HEK293T (cell line): Measurements from ENCODE around the gene SCUBE2.

Source experiments
- ARNT ChIP-seq: fragments of 450-650 bp; IDR thresholded peaks from 2 replicates; pipeline ENCODE4 v1.6.1; 2017; ENCODE audit warnings: mild to moderate bottlenecking
- BHLHE40 ChIP-seq: fragments of 450-650 bp; IDR thresholded peaks from 2 replicates; pipeline ENCODE4 v1.6.1; 2016; ENCODE audit warnings: mild to moderate bottlenecking, moderate library complexity, borderline replicate concordance
- CTBP1 ChIP-seq: fragments of 450-650 bp; IDR thresholded peaks from 2 replicates; pipeline ENCODE4 v1.6.1; 2016; ENCODE audit warnings: borderline replicate concordance
- ELF4 ChIP-seq: fragments of 450-650 bp; IDR thresholded peaks from 2 replicates; pipeline ENCODE4 v1.6.1; 2017; ENCODE audit warnings: antibody characterized with exemption
- FOXA1 ChIP-seq: fragments of 450-650 bp; IDR thresholded peaks from 2 replicates; pipeline ENCODE4 v1.6.1; 2016; ENCODE audit warnings: mild to moderate bottlenecking
- FOXK2 ChIP-seq: fragments of 450-650 bp; IDR thresholded peaks from 2 replicates; pipeline ENCODE4 v1.6.1; 2016; ENCODE audit warnings: mild to moderate bottlenecking
- FOXM1 ChIP-seq: fragments of 450-650 bp; IDR thresholded peaks from 2 replicates; pipeline ENCODE4 v1.6.1; 2017; ENCODE audit warnings: mild to moderate bottlenecking, borderline replicate concordance
- HDGF ChIP-seq: fragments of 450-650 bp; IDR thresholded peaks from 2 replicates; pipeline ENCODE4 v1.6.1; 2017; ENCODE audit warnings: antibody characterized with exemption, borderline replicate concordance
- NFRKB ChIP-seq: fragments of 450-650 bp; IDR thresholded peaks from 2 replicates; pipeline ENCODE4 v1.6.1; 2016; ENCODE audit warnings: mild to moderate bottlenecking, moderate library complexity
- PKNOX1 ChIP-seq: fragments of 450-650 bp; IDR thresholded peaks from 2 replicates; pipeline ENCODE4 v1.6.1; 2016
- SP1 ChIP-seq: fragments of 450-650 bp; IDR thresholded peaks from 2 replicates; pipeline ENCODE4 v1.6.1; 2017
- SUZ12 ChIP-seq: fragments of 450-650 bp; IDR thresholded peaks from 2 replicates; pipeline ENCODE4 v1.6.1; 2016; ENCODE audit warnings: mild to moderate bottlenecking
- ZNF384 ChIP-seq: fragments of 450-650 bp; IDR thresholded peaks from 2 replicates; pipeline ENCODE4 v1.6.1; 2016

- no peak for TF ChIP-seq ARNT
- TF ChIP-seq SUZ12 = no peak
- no peak for TF ChIP-seq FOXA1
- no peak for TF ChIP-seq FOXK2
- TF ChIP-seq NFRKB = no peak
- TF ChIP-seq PKNOX1 = no peak
- no peak for TF ChIP-seq BHLHE40
- no peak for TF ChIP-seq SP1
- TF ChIP-seq HDGF = no peak
- no peak for TF ChIP-seq ELF4
- no peak for TF ChIP-seq ZNF384
- no peak for TF ChIP-seq FOXM1
- no peak for TF ChIP-seq CTBP1
Measured at GRCh38 chr11:9089061-9089460, 2.3 kb downstream of the SCUBE2 start.
